Measurements from ENCODE around the gene BEAN1. TPM values are rescaled to one million over a fixed set of nuclear protein-coding genes. Genes with fewer than 3 reads are reported as not detected.

The BEAN1 gene
- total RNA-seq, 6 experiments from 2014 or later = not detected

- Mint-ChIP-seq H3K9me3 (no peaks in the 10 kb centered on the region), H3K4me3 (no peak overlapping the region)
These were observed 3.1 kb downstream of the BEAN1 start for GRCh38 chr16:66430214-66430613.

GRCh38 chr16:66431760-66432159 is 4.7 kb downstream of the BEAN1 start:
- no peaks in the 10 kb centered on the region for H3K36me3 Mint-ChIP-seq (ENCODE audit: low read depth)
- no peaks in the 10 kb centered on the region for H3K9me3 Mint-ChIP-seq
- DNase-seq = no peak
- no peak overlapping the region for H3K27ac Mint-ChIP-seq
- H3K27me3 Mint-ChIP-seq (ENCODE audit: insufficient read depth) = peaks cover 44% of the 10 kb centered on the region
- no peak for TF ChIP-seq CTCF (IDR thresholded peaks at IDR 0.05)
- H3K4me1 Mint-ChIP-seq (ENCODE audit: low read depth) = peaks cover 8% of the 10 kb centered on the region
- H3K4me3 Mint-ChIP-seq = no peak overlapping the region

More at GRCh38 chr16:66430214-66430613, 3.1 kb downstream of the BEAN1 start:
- Mint-ChIP-seq H3K4me1 (ENCODE audit: low read depth) (peaks cover 13% of the 10 kb centered on the region), H3K36me3 (ENCODE audit: low read depth) (no peaks in the 10 kb centered on the region), H3K27ac (no peak overlapping the region), H3K27me3 (ENCODE audit: insufficient read depth) (peaks cover 54% of the 10 kb centered on the region)
- DNase-seq = no peak
- TF ChIP-seq CTCF (IDR thresholded peaks at IDR 0.05) = no peak

GRCh38 chr16:66432429-66432828 is 5.3 kb downstream of the BEAN1 start:
- Mint-ChIP-seq H3K36me3 (ENCODE audit: low read depth) (no peaks in the 10 kb centered on the region), H3K27me3 (ENCODE audit: insufficient read depth) (peaks cover 46% of the 10 kb centered on the region), H3K4me1 (ENCODE audit: low read depth) (peaks cover 8% of the 10 kb centered on the region), H3K9me3 (no peaks in the 10 kb centered on the region), H3K4me3 (no peak overlapping the region), H3K27ac (no peak overlapping the region)
- DNase-seq = no peak
- no peak for TF ChIP-seq CTCF (IDR thresholded peaks at IDR 0.05)

GRCh38 chr16:66434619-66435430 is 7.7 kb downstream of the BEAN1 start:
- Mint-ChIP-seq H3K27me3 (ENCODE audit: insufficient read depth) (peaks cover 42% of the 10 kb centered on the region), H3K9me3 (no peaks in the 10 kb centered on the region), H3K4me3 (no peak overlapping the region), H3K36me3 (ENCODE audit: low read depth) (no peaks in the 10 kb centered on the region), H3K4me1 (ENCODE audit: low read depth) (peaks cover 8% of the 10 kb centered on the region), H3K27ac (no peak overlapping the region)
- no peak for TF ChIP-seq CTCF (IDR thresholded peaks at IDR 0.05)
- DNase-seq = no peak

- H3K27ac Mint-ChIP-seq = no peak overlapping the region
- no peak for TF ChIP-seq CTCF (IDR thresholded peaks at IDR 0.05)
- peaks cover 47% of the 10 kb centered on the region for H3K27me3 Mint-ChIP-seq (ENCODE audit: insufficient read depth)
These were observed 8.8 kb downstream of the BEAN1 start for GRCh38 chr16:66435896-66436295.

More at GRCh38 chr16:66435896-66436295, 8.8 kb downstream of the BEAN1 start:
- H3K4me1 Mint-ChIP-seq (ENCODE audit: low read depth) = peaks cover 8% of the 10 kb centered on the region
- H3K4me3 Mint-ChIP-seq = no peak overlapping the region
- H3K36me3 Mint-ChIP-seq (ENCODE audit: low read depth) = no peaks in the 10 kb centered on the region
- no peaks in the 10 kb centered on the region for H3K9me3 Mint-ChIP-seq
- DNase-seq = no peak
